ENCODE data around the gene SAMD10.

- TF ChIP-seq ZNF645 (tag by site-specific recombination; IDR thresholded peaks at IDR 0.05) (no peak), CTCF (tag by site-specific recombination; IDR thresholded peaks at IDR 0.05) (no peak), ZBTB11 (tag by site-specific recombination; conservative IDR thresholded peaks at IDR 0.05; ENCODE audit: low read depth) (no peak), PRDM1 (tag by site-specific recombination; IDR thresholded peaks at IDR 0.05) (no peak), GLIS1 (tag by site-specific recombination; IDR thresholded peaks at IDR 0.05) (no peak), ZNF76 (tag by site-specific recombination; IDR thresholded peaks at IDR 0.05; ENCODE audit: borderline replicate concordance, low read depth) (no peak), ZNF398 (tag by site-specific recombination; IDR thresholded peaks at IDR 0.05) (no peak), ZNF549 (tag by site-specific recombination; IDR thresholded peaks at IDR 0.05) (no peak), KLF1 (tag by site-specific recombination; IDR thresholded peaks at IDR 0.05) (no peak), ZNF621 (tag by site-specific recombination; IDR thresholded peaks at IDR 0.05) (no peak), REPIN1 (tag by site-specific recombination; IDR thresholded peaks at IDR 0.05; ENCODE audit: low read depth) (no peak), GLI4 (tag by site-specific recombination; IDR thresholded peaks at IDR 0.05) (no peak), ZNF776 (tag by site-specific recombination; IDR thresholded peaks at IDR 0.05; ENCODE audit: borderline replicate concordance) (no peak), ZNF785 (tag by site-specific recombination; IDR thresholded peaks at IDR 0.05) (no peak)
These were observed 6.3 kb downstream of the SAMD10 start for GRCh38 chr20:63973160-63973479.
